Stimulated activated CD4-positive, alpha-beta T cell treated with anti-CD3 and anti-CD28 coated beads, Interleukin-12 subunit alpha, Interleukin-12 subunit beta, amount 100 ng/mL, for 48 hours (primary cell): ENCODE measurements around the gene ZNF878.
"Not testable (repeated sequence)": the region's sequence is repeated elsewhere in the genome, so short reads cannot be mapped to it uniquely, and the experiment has no call there.

Experiments
- DNase-seq, 3 donors: peaks; one replicate each; pipeline ENCODE4 v3.0.0-alpha.2; 2020; ENCODE audit warnings: low read depth in 2 of 3, low spot score in 1 of 3

The ZNF878 gene

GRCh38 chr19:12052497-12053169, at the start of gene ZNF878:
TSS of gene ZNF878 (minus strand) at chr19:12052961. CDS start at chr19:12052801, 160 bp downstream.
- DNase-seq = peak; percentile 42 to 66 (median 57)

GRCh38 chr19:12098040-12098439, 45.3 kb upstream of the ZNF878 start:
- no peak for DNase-seq

GRCh38 chr19:12095111-12095790, 42.5 kb upstream of the ZNF878 start:
- DNase-seq = no peak

- no peak for DNase-seq
Observed at GRCh38 chr19:12093777-12094176, 41.0 kb upstream of the ZNF878 start.

- DNase-seq = no peak
Observed at GRCh38 chr19:12092956-12093355, 40.2 kb upstream of the ZNF878 start.

- DNase-seq = peak; percentile 48 to 73 (median 70)
Observed at GRCh38 chr19:12092065-12092867, 39.5 kb upstream of the ZNF878 start.

GRCh38 chr19:12090807-12091206, 38.0 kb upstream of the ZNF878 start:
- DNase-seq = peak; percentile 52 to 67 (median 67)

- DNase-seq = no peak
Observed at GRCh38 chr19:12085074-12085818, 32.5 kb upstream of the ZNF878 start.

GRCh38 chr19:12083336-12083735, 30.6 kb upstream of the ZNF878 start:
- not testable (repeated sequence) for DNase-seq

GRCh38 chr19:12077375-12077774, 24.6 kb upstream of the ZNF878 start:
- DNase-seq = no peak

- not testable (repeated sequence) for DNase-seq
Observed at GRCh38 chr19:12076331-12076730, 23.6 kb upstream of the ZNF878 start.

GRCh38 chr19:12075538-12076139, 22.9 kb upstream of the ZNF878 start:
- DNase-seq = no peak

GRCh38 chr19:12064590-12065538, 12.1 kb upstream of the ZNF878 start, which contains the start of gene ZNF844:
TSS of gene ZNF844 (plus strand) at chr19:12064731. CDS start at chr19:12064874, 143 bp downstream.
- DNase-seq = peak; percentile 57 to 78 (median 62)

GRCh38 chr19:12055784-12056183, 3.0 kb upstream of the ZNF878 start:
- no peak for DNase-seq

GRCh38 chr19:12052091-12052496, 667 bp downstream of the ZNF878 start:
- no peak for DNase-seq

- no peak for DNase-seq
Observed at GRCh38 chr19:12047868-12048267, 4.9 kb downstream of the ZNF878 start.

GRCh38 chr19:12043752-12044422, 8.9 kb downstream of the ZNF878 start:
- no peak for DNase-seq

- no peak for DNase-seq
Observed at GRCh38 chr19:12042893-12043292, 9.9 kb downstream of the ZNF878 start.
